HUES6 (cell line): Measurements from ENCODE around the gene CACNB2.
"Not testable (repeated sequence)": the region's sequence is repeated elsewhere in the genome, so short reads cannot be mapped to it uniquely, and the experiment has no call there.

Source experiments
- H3K27ac ChIP-seq: 2 replicates; pipeline ENCODE4 v1.7.0; 2013; ENCODE audit warnings: low read depth, mild to moderate bottlenecking, low read length, inconsistent platforms
- H3K27me3 ChIP-seq: 2 replicates; pipeline ENCODE4 v1.6.1; 2013; ENCODE audit warnings: low read length; ENCODE audit not compliant: control insufficient read depth, insufficient read depth
- H3K36me3 ChIP-seq: 2 replicates; pipeline ENCODE4 v1.6.1; 2013; ENCODE audit warnings: low read length; ENCODE audit not compliant: control insufficient read depth, insufficient read depth
- H3K4me1 ChIP-seq: 2 replicates; pipeline ENCODE4 v1.6.1; 2013; ENCODE audit warnings: low read length; ENCODE audit not compliant: control insufficient read depth, insufficient read depth
- H3K4me3 ChIP-seq: 2 replicates; pipeline ENCODE4 v1.5.1; 2013; ENCODE audit warnings: low read depth, low read length
- H3K9ac ChIP-seq: one replicate; pipeline ENCODE4 v1.6.1; 2013; ENCODE audit warnings: mild to moderate bottlenecking, low read length
- H3K9me3 ChIP-seq: 2 replicates; pipeline ENCODE4 v1.6.1; 2013; ENCODE audit warnings: low read depth, low read length; ENCODE audit not compliant: control insufficient read depth, insufficient read depth

Gene CACNB2

GRCh38 chr10:18164748-18165361 lies 24.6 kb downstream of the CACNB2 start:
- no peak overlapping the region for H3K9ac ChIP-seq
- no peaks in the 10 kb centered on the region for H3K9me3 ChIP-seq
- no peaks in the 10 kb centered on the region for H3K4me1 ChIP-seq
- no peak overlapping the region for H3K4me3 ChIP-seq
- no peaks in the 10 kb centered on the region for H3K27me3 ChIP-seq
- no peak overlapping the region for H3K27ac ChIP-seq
- H3K36me3 ChIP-seq, result no peaks in the 10 kb centered on the region

DNA sequence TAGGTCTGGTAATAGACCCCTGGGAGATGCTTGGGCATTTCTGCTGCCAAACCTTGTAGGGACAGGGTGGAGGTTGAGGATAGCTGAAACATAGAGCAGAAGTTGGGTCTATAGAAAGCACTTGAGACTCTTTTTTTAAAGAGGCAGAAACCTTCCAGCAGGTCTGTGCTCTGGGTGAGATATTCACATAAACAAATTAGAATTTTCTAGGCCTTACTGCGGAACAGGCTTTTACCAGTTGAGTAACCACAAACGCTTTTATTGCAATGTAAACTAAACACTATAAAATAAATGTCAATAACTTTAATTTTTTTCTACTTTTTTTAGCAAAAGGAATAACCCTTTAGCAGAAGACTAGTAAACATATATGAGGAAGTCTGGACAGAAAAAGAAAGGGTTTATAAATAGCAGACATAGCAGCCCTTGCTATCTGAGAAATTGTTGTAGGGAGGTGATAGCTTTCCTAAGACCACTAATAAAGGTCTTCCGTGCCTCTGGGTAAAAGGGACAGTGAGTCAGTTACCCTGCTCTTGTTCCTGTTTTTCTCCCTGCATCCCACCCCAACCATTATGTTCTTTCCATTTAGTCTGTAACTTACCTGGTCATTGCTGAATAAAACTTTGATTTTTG lies 38.7 kb downstream of the CACNB2 start:
- no peaks in the 10 kb centered on the region for H3K27me3 ChIP-seq
- H3K4me1 ChIP-seq, result no peaks in the 10 kb centered on the region
- no peaks in the 10 kb centered on the region for H3K9me3 ChIP-seq
- no peak overlapping the region for H3K9ac ChIP-seq
- no peak overlapping the region for H3K4me3 ChIP-seq
- H3K27ac ChIP-seq, result no peak overlapping the region
- H3K36me3 ChIP-seq, result no peaks in the 10 kb centered on the region

DNA sequence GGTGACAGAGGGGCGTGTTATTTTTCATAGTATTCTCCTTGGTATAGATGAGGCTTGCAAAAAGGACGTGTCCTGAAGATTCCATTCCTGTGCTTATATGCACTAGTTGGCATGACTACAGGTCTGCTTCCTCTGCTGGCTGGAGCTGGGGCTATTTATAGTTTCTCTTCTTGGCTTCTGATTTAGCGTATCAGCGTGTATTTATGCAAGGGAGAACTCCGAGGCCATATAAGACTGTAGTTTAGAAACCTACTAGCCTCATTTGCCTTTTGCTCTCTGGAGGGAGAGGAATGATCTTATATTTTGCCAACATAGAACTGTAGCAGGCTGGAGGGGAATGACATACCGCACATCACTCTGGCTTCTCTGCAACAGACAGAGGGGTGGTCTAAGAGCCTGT lies 39.7 kb downstream of the CACNB2 start:
- Histone ChIP-seq H3K36me3 (no peaks in the 10 kb centered on the region), H3K4me3 (no peak overlapping the region), H3K9me3 (no peaks in the 10 kb centered on the region), H3K4me1 (no peaks in the 10 kb centered on the region), H3K27ac (no peak overlapping the region), H3K9ac (no peak overlapping the region), H3K27me3 (no peaks in the 10 kb centered on the region)

DNA sequence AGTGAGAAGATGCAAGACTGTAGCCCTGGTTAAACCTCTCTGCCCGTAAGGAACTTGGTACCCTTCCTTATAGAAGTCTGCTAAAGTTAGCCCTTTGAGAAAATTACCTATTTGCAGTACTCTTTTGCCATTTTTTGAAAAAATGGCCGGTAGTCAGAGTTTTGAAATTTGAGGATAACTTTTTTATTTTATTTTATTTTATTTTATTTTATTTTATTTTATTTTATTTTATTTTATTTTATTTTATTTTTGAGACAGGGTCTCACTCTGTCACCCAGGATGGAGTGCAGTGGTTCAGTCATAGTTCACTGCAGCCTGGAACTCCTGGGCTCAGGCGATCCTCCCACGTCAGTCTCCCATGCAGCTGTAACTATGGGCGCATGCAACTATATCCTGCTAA lies 41.2 kb downstream of the CACNB2 start:
- not testable (repeated sequence) for H3K4me3 ChIP-seq, H3K36me3 ChIP-seq, H3K9me3 ChIP-seq, H3K27ac ChIP-seq, H3K4me1 ChIP-seq, H3K9ac ChIP-seq, H3K27me3 ChIP-seq

DNA sequence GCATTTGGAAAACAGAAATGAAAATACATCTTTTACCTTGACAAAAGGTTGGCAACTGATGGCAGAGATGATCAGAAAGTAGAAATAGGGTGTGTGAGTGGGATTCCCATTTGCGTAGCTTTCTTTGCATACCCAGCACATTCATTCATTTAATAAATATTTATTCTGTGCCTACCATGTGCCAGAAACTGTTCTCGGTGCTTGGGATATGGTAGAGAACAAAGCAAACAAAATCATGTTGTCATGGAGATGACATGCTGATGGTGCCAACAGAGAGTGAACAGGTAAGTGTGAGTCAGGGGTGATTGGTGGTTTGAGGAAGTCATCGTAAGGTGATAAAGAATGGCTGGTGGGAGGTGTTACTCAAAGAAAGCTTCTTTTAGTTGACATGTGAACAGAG lies 45.4 kb downstream of the CACNB2 start:
- no peaks in the 10 kb centered on the region for H3K36me3 ChIP-seq
- no peaks in the 10 kb centered on the region for H3K9me3 ChIP-seq
- no peak overlapping the region for H3K4me3 ChIP-seq
- no peaks in the 10 kb centered on the region for H3K27me3 ChIP-seq
- H3K27ac ChIP-seq, result no peak overlapping the region
- no peak overlapping the region for H3K9ac ChIP-seq
- H3K4me1 ChIP-seq, result no peaks in the 10 kb centered on the region

DNA sequence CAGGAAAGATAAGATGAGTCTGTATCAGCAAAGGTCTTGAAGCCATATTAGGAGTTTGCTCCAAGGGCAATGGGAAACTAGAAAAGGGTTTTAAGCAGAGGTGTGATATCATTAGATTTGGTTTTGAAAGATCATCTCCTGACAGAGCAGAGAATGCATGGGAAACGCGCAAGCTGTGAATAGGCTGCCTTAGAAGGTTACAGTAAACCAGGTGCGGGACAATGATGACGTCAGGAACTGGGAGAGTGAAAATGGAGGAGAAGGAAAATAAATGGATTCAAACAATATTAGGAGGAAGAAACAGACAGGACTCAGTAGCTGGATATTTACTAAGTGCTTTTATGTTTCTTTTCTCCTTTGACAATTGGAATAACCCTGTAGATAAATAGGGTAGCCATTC lies 50.6 kb downstream of the CACNB2 start:
- Histone ChIP-seq H3K9ac (no peak overlapping the region), H3K27me3 (no peaks in the 10 kb centered on the region), H3K27ac (no peak overlapping the region), H3K4me1 (no peaks in the 10 kb centered on the region), H3K4me3 (no peak overlapping the region), H3K36me3 (no peaks in the 10 kb centered on the region), H3K9me3 (no peaks in the 10 kb centered on the region)

GRCh38 chr10:18194634-18195033 lies 54.4 kb downstream of the CACNB2 start:
- H3K36me3 ChIP-seq, result no peaks in the 10 kb centered on the region
- H3K4me1 ChIP-seq, result peaks cover 11% of the 10 kb centered on the region; the same call in 1 of the 2 replicates
- H3K9me3 ChIP-seq, result no peaks in the 10 kb centered on the region
- H3K27me3 ChIP-seq, result no peaks in the 10 kb centered on the region
- no peak overlapping the region for H3K27ac ChIP-seq
- no peak overlapping the region for H3K4me3 ChIP-seq
- no peak overlapping the region for H3K9ac ChIP-seq

DNA sequence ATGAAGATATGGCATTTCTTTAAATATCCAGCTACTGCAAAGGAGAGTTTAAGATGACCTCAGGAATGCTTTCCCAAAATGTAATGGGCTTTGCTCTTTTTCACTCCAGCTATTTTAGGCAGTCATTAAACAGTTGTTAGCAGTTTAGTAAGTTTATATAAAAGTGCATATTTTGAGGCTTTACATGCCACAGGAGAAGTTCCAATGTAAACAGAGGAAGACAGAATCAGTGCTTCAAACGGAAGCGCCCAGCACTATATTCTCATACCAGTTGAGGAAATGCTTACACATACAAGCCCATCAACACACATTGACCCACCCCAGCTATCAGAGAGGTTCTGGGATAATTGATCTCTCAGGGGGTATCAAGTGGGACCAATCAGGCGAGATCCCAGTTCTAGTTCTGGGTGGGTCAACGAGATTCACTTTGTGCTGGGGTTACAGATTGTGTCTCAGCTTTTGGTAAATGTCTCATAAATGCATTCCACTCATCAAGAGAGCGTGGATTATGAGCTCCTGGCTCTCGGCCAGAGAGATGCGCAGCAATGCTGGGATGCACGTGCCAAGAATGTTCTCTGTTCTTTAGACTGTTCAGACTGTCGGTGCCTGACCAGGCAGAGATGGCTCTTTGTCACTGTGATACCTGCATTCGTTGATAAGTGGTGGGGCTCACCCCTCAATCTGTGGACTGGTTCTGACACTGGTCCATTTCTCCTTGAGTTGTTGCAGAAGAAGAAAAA lies 55.0 kb downstream of the CACNB2 start:
- H3K9ac ChIP-seq, result no peak overlapping the region
- peaks cover 11% of the 10 kb centered on the region; the same call in 1 of the 2 replicates for H3K4me1 ChIP-seq
- H3K36me3 ChIP-seq, result no peaks in the 10 kb centered on the region
- no peak overlapping the region for H3K4me3 ChIP-seq
- H3K27ac ChIP-seq, result no peak overlapping the region
- H3K27me3 ChIP-seq, result no peaks in the 10 kb centered on the region
- H3K9me3 ChIP-seq, result no peaks in the 10 kb centered on the region

DNA sequence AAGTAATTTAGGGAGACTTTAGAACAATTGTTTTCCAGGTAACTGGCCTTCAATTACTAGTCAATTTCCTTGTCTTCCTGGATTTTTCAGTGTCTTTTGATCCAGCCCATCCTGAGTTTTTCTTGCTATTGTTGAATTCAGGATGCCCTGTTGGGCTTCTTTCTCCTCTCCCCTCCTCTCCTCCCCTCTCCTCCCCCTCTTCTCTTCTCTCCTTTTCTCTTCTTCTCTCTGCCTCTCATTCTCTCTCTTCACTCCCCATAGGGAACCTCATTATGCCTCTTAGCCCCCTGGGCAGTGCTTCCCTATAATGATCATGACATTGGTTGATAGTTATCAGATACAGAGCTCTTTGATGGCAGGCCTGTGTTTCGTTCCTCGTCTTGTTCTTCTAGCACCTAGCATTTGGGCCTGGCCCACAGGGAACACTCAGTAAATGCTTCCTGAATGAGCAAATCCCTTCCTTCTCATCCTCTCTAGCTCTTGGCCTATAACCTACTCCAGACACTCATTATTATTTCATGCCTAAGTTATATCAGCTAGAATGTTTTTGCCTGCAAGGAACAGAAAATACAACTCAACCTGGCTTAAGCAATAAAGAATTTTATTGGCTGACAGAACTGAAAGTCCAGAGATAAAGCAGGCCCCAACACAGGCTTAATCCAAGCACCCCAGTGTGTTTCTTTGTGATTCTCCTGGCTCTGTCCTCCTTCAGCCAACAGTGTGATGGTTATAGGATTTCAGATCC lies 56.8 kb downstream of the CACNB2 start:
- Histone ChIP-seq H3K9ac (no peak overlapping the region), H3K27me3 (no peaks in the 10 kb centered on the region), H3K36me3 (no peaks in the 10 kb centered on the region), H3K4me3 (no peak overlapping the region), H3K9me3 (no peaks in the 10 kb centered on the region), H3K27ac (no peak overlapping the region), H3K4me1 (peaks cover 11% of the 10 kb centered on the region; the same call in 1 of the 2 replicates)

- Histone ChIP-seq H3K4me1 (peaks cover 11% of the 10 kb centered on the region; the same call in 1 of the 2 replicates), H3K9ac (no peak overlapping the region), H3K9me3 (no peaks in the 10 kb centered on the region), H3K27ac (no peak overlapping the region), H3K4me3 (no peak overlapping the region), H3K36me3 (no peaks in the 10 kb centered on the region), H3K27me3 (no peaks in the 10 kb centered on the region)
These were observed 57.5 kb downstream of the CACNB2 start for GRCh38 chr10:18197706-18198105.

DNA sequence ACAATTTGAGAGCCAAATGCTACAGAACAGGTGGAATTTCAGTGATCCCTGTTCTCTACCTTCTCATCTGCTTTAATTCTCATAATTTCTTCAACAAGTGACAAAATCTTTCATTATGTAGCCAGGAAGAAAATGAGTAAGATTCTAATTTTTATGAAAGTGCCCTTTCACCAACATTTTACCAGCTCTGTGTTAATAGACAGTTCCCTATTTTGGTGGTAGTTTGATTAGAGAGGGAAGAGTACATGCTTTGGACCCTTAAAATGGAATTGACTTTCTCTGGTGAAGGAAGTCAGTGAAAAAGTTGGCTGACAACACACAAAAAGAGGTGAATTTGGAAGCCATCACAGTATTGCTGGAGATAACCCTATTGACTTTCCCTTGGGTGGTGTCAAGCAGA lies 61.7 kb downstream of the CACNB2 start:
- H3K4me1 ChIP-seq, result peaks cover 7% of the 10 kb centered on the region; the same call in 1 of the 2 replicates
- no peak overlapping the region for H3K9ac ChIP-seq
- H3K36me3 ChIP-seq, result no peaks in the 10 kb centered on the region
- H3K27me3 ChIP-seq, result no peaks in the 10 kb centered on the region
- no peak overlapping the region for H3K27ac ChIP-seq
- H3K4me3 ChIP-seq, result no peak overlapping the region
- no peaks in the 10 kb centered on the region for H3K9me3 ChIP-seq
